Testis (tissue), 3 donors: Measurements from ENCODE around the gene CYP27C1. TPM values are rescaled to one million over a fixed set of nuclear protein-coding genes. Genes with fewer than 3 reads are reported as not detected.

ENCODE experiments used
- DNase-seq: peaks from one replicate; pipeline ENCODE4 v3.0.0-alpha.2; 2019
- H3K27ac ChIP-seq, 2 donors: fragments of 200-600 bp; sonication (generic); one replicate each; pipeline ENCODE4 v1.5.1; 2019
- H3K27me3 ChIP-seq: fragments of 200-600 bp; sonication (generic); one replicate; pipeline ENCODE4 v1.5.1; 2019
- H3K36me3 ChIP-seq: fragments of 200-600 bp; sonication (generic); one replicate; pipeline ENCODE4 v1.5.1; 2017; ENCODE audit warnings: low read depth; ENCODE audit errors: missing control alignments
- H3K4me1 ChIP-seq: fragments of 200-600 bp; sonication (generic); one replicate; pipeline ENCODE4 v1.5.1; 2019
- H3K4me3 ChIP-seq, 2 donors: fragments of 200-600 bp; sonication (generic); one replicate each; pipeline ENCODE4 v1.5.1; 2017 to 2019
- H3K9me3 ChIP-seq: fragments of 200-600 bp; sonication (generic); one replicate; pipeline ENCODE4 v1.5.1; 2017
- CTCF ChIP-seq, 3 experiments: fragments of 450-650 bp in 2 of 3; fragments of 200-600 bp in 1 of 3; sonication (generic) in 1 of 3; IDR thresholded peaks; one replicate each; pipeline ENCODE4 v1.5.1; 2016 to 2019; ENCODE audit warnings: antibody characterized with exemption in 3 of 3, mild to moderate bottlenecking in 2 of 3, moderate library complexity in 1 of 3
- POLR2A ChIP-seq: fragments of 450-650 bp; IDR thresholded peaks from one replicate; pipeline ENCODE4 v1.6.1; 2017; ENCODE audit warnings: antibody characterized with exemption, mild to moderate bottlenecking, moderate library complexity
- WGBS, 2 donors: methylation state at CpG; one replicate each; pipeline ENCODE4 v1.1.5; 2018; 5-methylcytosine and 5-hydroxymethylcytosine counted together
- intact Hi-C: fragments of 100-400 bp; cut with DNase I; formaldehyde crosslinking; loops from one replicate; pipeline ENCODE4 v1.15.1; 2023; ENCODE audit warnings: low total_unique reads
- polyA plus RNA-seq: library from polyadenylated mRNA; stranded (reverse); fragments of 350-450 nt; fragmentation: Illumina TruSeq; extraction: RNeasy Lipid Tissue Mini Kit (QIAGEN cat#74804); gene quantifications from one replicate; pipeline ENCODE4 v1.2.3, GENCODE V29; 2014; ENCODE audit warnings: low read depth, low replicate concordance; ENCODE audit not compliant: insufficient read depth
- small RNA-seq, 2 donors: library from RNA; depleted of rRNA; stranded (forward); fragments of <200 nt; gene quantifications; one replicate each; pipeline ENCODE3, GENCODE V24; 2016
- total RNA-seq, 2 donors: library from RNA; depleted of rRNA; stranded (reverse); fragments of >200 nt; gene quantifications; one replicate each; pipeline ENCODE4 v1.2.3, GENCODE V29; 2016

CYP27C1 gene
- total and polyA plus RNA-seq, 3 donors from 2014 or later, result 0.47 to 0.55 (median 0.50) TPM

- TF ChIP-seq CTCF (IDR thresholded peaks at IDR 0.05) (no peak), POLR2A (no peak)
- no peak overlapping the region for H3K27ac ChIP-seq
- intact Hi-C loops, result no loop called here
- no peaks in the 10 kb centered on the region for H3K4me1 ChIP-seq
- WGBS, 2 donors, result 89 to 93% methylated on average over 15 of the region's 15 CpGs
- no peak for DNase-seq
- no peaks in the 10 kb centered on the region for H3K27me3 ChIP-seq
- no peaks in the 10 kb centered on the region for H3K9me3 ChIP-seq
- no peaks in the 10 kb centered on the region for H3K36me3 ChIP-seq
- no peak overlapping the region for H3K4me3 ChIP-seq
Measured at GRCh38 chr2:127137741-127138140, 82.4 kb downstream of the CYP27C1 start.

- TF ChIP-seq POLR2A (no peak), CTCF (IDR thresholded peaks at IDR 0.05) (no peak)
- H3K36me3 ChIP-seq, result no peaks in the 10 kb centered on the region
- H3K4me1 ChIP-seq, result no peaks in the 10 kb centered on the region
- H3K9me3 ChIP-seq, result no peaks in the 10 kb centered on the region
- intact Hi-C loops, result no loop called here
- 94% methylated on average over 3 to 12 of the region's 12 CpGs for WGBS, 2 donors
- no peaks in the 10 kb centered on the region for H3K27me3 ChIP-seq
- DNase-seq, result no peak
- H3K4me3 ChIP-seq, result no peak overlapping the region
- no peak overlapping the region for H3K27ac ChIP-seq
Measured at GRCh38 chr2:127137225-127137624, 82.9 kb downstream of the CYP27C1 start.

GRCh38 chr2:127134833-127135830 is 85.0 kb downstream of the CYP27C1 start:
- H3K4me3 ChIP-seq, result no peak overlapping the region
- H3K4me1 ChIP-seq, result no peaks in the 10 kb centered on the region
- DNase-seq, result no peak
- no peaks in the 10 kb centered on the region for H3K36me3 ChIP-seq
- no peak overlapping the region for H3K27ac ChIP-seq
- intact Hi-C loops, result no loop called here
- no peaks in the 10 kb centered on the region for H3K9me3 ChIP-seq
- H3K27me3 ChIP-seq, result no peaks in the 10 kb centered on the region
- 84 to 92% methylated on average over 13 to 15 of the region's 15 CpGs for WGBS, 2 donors
- TF ChIP-seq POLR2A (no peak), CTCF (IDR thresholded peaks at IDR 0.05) (no peak)

- Histone ChIP-seq H3K27me3 (no peaks in the 10 kb centered on the region), H3K9me3 (no peaks in the 10 kb centered on the region), H3K36me3 (no peaks in the 10 kb centered on the region), H3K4me3 (no peak overlapping the region), H3K27ac (no peak overlapping the region), H3K4me1 (no peaks in the 10 kb centered on the region)
- WGBS, 2 donors, result 77 to 83% methylated on average over 4 of the region's 4 CpGs
- no peak for DNase-seq
- intact Hi-C loops, result no loop called here
- no peak for TF ChIP-seq CTCF (IDR thresholded peaks at IDR 0.05)
- no peak for TF ChIP-seq POLR2A
Measured at GRCh38 chr2:127134235-127134634, 85.9 kb downstream of the CYP27C1 start.

Small RNAs within 50 kb of the gene (small RNA-seq; reads per million reads assigned to genes)
- gene NIFKP9, result 0 reads per million in 2 donors

Other genes starting within 250 kb of the CYP27C1 start
- 10 to 100 TPM; 25.0 to 28.7 TPM for gene BIN1, start 113.1 kb downstream of the CYP27C1 start, total RNA-seq
- gene BIN1, start 113.1 kb downstream of the CYP27C1 start, polyA plus RNA-seq, result 38.8 TPM
- 10 to 100 TPM; 78.2 to 87.5 TPM for gene ERCC3, start 73.8 kb upstream of the CYP27C1 start, total RNA-seq
- gene ERCC3, start 73.8 kb upstream of the CYP27C1 start, polyA plus RNA-seq, result 81.2 TPM
- 10 to 100 TPM; 74.0 to 74.5 TPM for gene MAP3K2, start 167.7 kb upstream of the CYP27C1 start, total RNA-seq
- gene MAP3K2, start 167.7 kb upstream of the CYP27C1 start, polyA plus RNA-seq, result 16.3 TPM
- under 1 TPM in 1 of 2 donors, not detected in 1; 0.63 TPM for gene PROC, start 198.1 kb upstream of the CYP27C1 start, total RNA-seq
- not detected for gene PROC, start 198.1 kb upstream of the CYP27C1 start, polyA plus RNA-seq